Left renal cortex interstitium (tissue), 4 donors: Measurements from ENCODE around the gene ARID2. TPM values are rescaled to one million over a fixed set of nuclear protein-coding genes. Genes with fewer than 3 reads are reported as not detected.

Experiments
- DNase-seq, 4 donors: peaks; one replicate each; pipeline ENCODE4 v3.0.0-alpha.2; 2013; ENCODE audit warnings: low read depth in 4 of 4, low spot score in 2 of 4, missing footprints in 1 of 4
- polyA plus RNA-seq, 4 donors: library from polyadenylated mRNA; unstranded; fragments of 120-200 nt; gene quantifications; one replicate each; pipeline ENCODE4 v1.2.1, GENCODE V29; 2013; ENCODE audit not compliant: insufficient read length in 4 of 4

The ARID2 gene
- polyA plus RNA-seq, 4 donors: 30.3 to 43.4 (median 38.0) TPM

- DNase-seq: no peak
These were observed 27.2 kb downstream of the ARID2 start for GRCh38 chr12:45756666-45757065.

- DNase-seq: no peak
These were observed 27.7 kb downstream of the ARID2 start for GRCh38 chr12:45757172-45757571.

GRCh38 chr12:45760333-45760732, 30.8 kb downstream of the ARID2 start:
- DNase-seq: no peak

- peak in 1 of 4 donors; percentile 17 for DNase-seq
These were observed 32.9 kb downstream of the ARID2 start for GRCh38 chr12:45762185-45763110.

- DNase-seq: no peak
These were observed 33.9 kb downstream of the ARID2 start for GRCh38 chr12:45763381-45763780.

- no peak for DNase-seq
These were observed 38.7 kb downstream of the ARID2 start for GRCh38 chr12:45768194-45768593.

- DNase-seq: no peak
These were observed 44.2 kb downstream of the ARID2 start for GRCh38 chr12:45773747-45774146.

- no peak for DNase-seq
These were observed 45.1 kb downstream of the ARID2 start for GRCh38 chr12:45774508-45775162.

- DNase-seq: no peak
These were observed 46.0 kb downstream of the ARID2 start for GRCh38 chr12:45775465-45775864.

- DNase-seq: no peak
These were observed 46.5 kb downstream of the ARID2 start for GRCh38 chr12:45775964-45776363.

- DNase-seq: no peak
These were observed 50.4 kb downstream of the ARID2 start for GRCh38 chr12:45779936-45780335.

GRCh38 chr12:45781080-45781479, 51.6 kb downstream of the ARID2 start:
- no peak for DNase-seq

GRCh38 chr12:45785315-45785714, 55.8 kb downstream of the ARID2 start:
- DNase-seq: no peak

GRCh38 chr12:45789025-45789424, 59.5 kb downstream of the ARID2 start:
- no peak for DNase-seq

GRCh38 chr12:45794422-45794821, 64.9 kb downstream of the ARID2 start:
- no peak for DNase-seq

- DNase-seq: no peak
These were observed 72.1 kb downstream of the ARID2 start for GRCh38 chr12:45801625-45802024.

GRCh38 chr12:45803111-45803510, 73.6 kb downstream of the ARID2 start:
- no peak for DNase-seq

- DNase-seq: no peak
These were observed 87.1 kb downstream of the ARID2 start for GRCh38 chr12:45816652-45817051.

GRCh38 chr12:45827974-45828373, 98.5 kb downstream of the ARID2 start:
- DNase-seq: no peak

GRCh38 chr12:45828402-45828801, 98.9 kb downstream of the ARID2 start:
- no peak for DNase-seq

- no peak for DNase-seq
These were observed 102.1 kb downstream of the ARID2 start for GRCh38 chr12:45831590-45831989.

GRCh38 chr12:45833401-45833800, 103.9 kb downstream of the ARID2 start:
- DNase-seq: no peak
